GM18498 (cell line): Measurements from ENCODE around the gene LSS.

Experiments
- ATAC-seq: cut with Tn5 transposase; IDR thresholded peaks from one replicate; pipeline ENCODE4 v1.9.1; 2021; ENCODE audit warnings: mild to moderate bottlenecking, moderate library complexity; ENCODE audit not compliant: unreplicated experiment

The LSS gene

GRCh38 chr21:46219591-46220239, 8.9 kb downstream of the LSS start:
- no peak for ATAC-seq

GRCh38 chr21:46218906-46219590, 9.5 kb downstream of the LSS start:
- ATAC-seq = no peak

GRCh38 chr21:46217511-46218196, 10.9 kb downstream of the LSS start:
- no peak for ATAC-seq

- no peak for ATAC-seq
These were observed 12.3 kb downstream of the LSS start for GRCh38 chr21:46216132-46216747.

GRCh38 chr21:46215436-46216131, 13.0 kb downstream of the LSS start:
- ATAC-seq = no peak

- no peak for ATAC-seq
These were observed 13.9 kb downstream of the LSS start for GRCh38 chr21:46214478-46215340.

- no peak for ATAC-seq
These were observed 14.8 kb downstream of the LSS start for GRCh38 chr21:46213620-46214286.

- no peak for ATAC-seq
These were observed 15.7 kb downstream of the LSS start for GRCh38 chr21:46212721-46213484.

- no peak for ATAC-seq
These were observed 16.5 kb downstream of the LSS start for GRCh38 chr21:46211786-46212720.

GRCh38 chr21:46211376-46211775, 17.2 kb downstream of the LSS start:
- no peak for ATAC-seq

- no peak for ATAC-seq
These were observed 18.0 kb downstream of the LSS start for GRCh38 chr21:46210378-46211136.

- no peak for ATAC-seq
These were observed 19.5 kb downstream of the LSS start for GRCh38 chr21:46208761-46209721.

GRCh38 chr21:46207920-46208591, 20.5 kb downstream of the LSS start:
- no peak for ATAC-seq

- no peak for ATAC-seq
These were observed 21.3 kb downstream of the LSS start for GRCh38 chr21:46207006-46207919.
